IMR-90 (cell line): ENCODE measurements around the gene ALPP. TPM values are rescaled to one million over a fixed set of nuclear protein-coding genes. Genes with fewer than 3 reads are reported as not detected.

Source experiments
- ATAC-seq: fragments of 200-7000 bp; cut with Tn5 transposase; 2 replicates; pipeline ENCODE4 v1.9.1; 2020; ENCODE audit warnings: low read depth, mild to moderate bottlenecking, moderate library complexity
- BruUV-seq: library from RNA; stranded (reverse); fragments of 400-500 nt; replicated peaks from 2 replicates; lab custom pipeline; 2021; lab: Mats Ljungman, UMichigan
- CTCF ChIA-PET: fragments of 300-600 bp; formaldehyde crosslinking; extraction: SDS; loops from one replicate; lab custom pipeline; 2021; ENCODE audit warnings: antibody characterized with exemption; lab: Yijun Ruan, JAX
- POLR2A ChIA-PET: fragments of 300-600 bp; sonication (Branson Sonifier 250); formaldehyde crosslinking; loops from one replicate; lab custom pipeline; 2022; ENCODE audit warnings: antibody characterized with exemption; ENCODE audit not compliant: unreplicated experiment; lab: Charles Lee
- DNase-seq: peaks from one replicate; pipeline ENCODE4 v3.0.0; 2013
- H2AFZ ChIP-seq: replicated peaks from 2 replicates; pipeline ENCODE3; 2013; ENCODE audit warnings: low read length, mild to moderate bottlenecking; ENCODE audit not compliant: poor library complexity
- H2AK5ac ChIP-seq: 2 replicates; pipeline ENCODE4 v1.6.1; 2013; ENCODE audit warnings: low read depth, low read length, inconsistent platforms
- H2AK9ac ChIP-seq: replicated peaks from 2 replicates; pipeline ENCODE3; 2013; ENCODE audit warnings: mild to moderate bottlenecking, low read depth, low read length, moderate library complexity; ENCODE audit not compliant: poor library complexity
- H2BK120ac ChIP-seq: 2 replicates; pipeline ENCODE4 v1.6.1; 2013; ENCODE audit warnings: low read depth, low read length, inconsistent platforms
- H2BK15ac ChIP-seq: 3 replicates; pipeline ENCODE4 v1.6.1; 2013; ENCODE audit warnings: low read depth, low read length, inconsistent platforms
- H2BK20ac ChIP-seq: 2 replicates; pipeline ENCODE4 v1.6.1; 2013; ENCODE audit warnings: low read depth, mild to moderate bottlenecking, inconsistent platforms, low read length, moderate library complexity
- H2BK5ac ChIP-seq: 2 replicates; pipeline ENCODE4 v1.6.1; 2013; ENCODE audit warnings: mild to moderate bottlenecking, low read depth, low read length, inconsistent platforms; ENCODE audit not compliant: poor library complexity, severe bottlenecking
- H3K14ac ChIP-seq: replicated peaks from 2 replicates; pipeline ENCODE4 v1.6.1; 2013; ENCODE audit warnings: low read depth, low read length, inconsistent platforms
- H3K18ac ChIP-seq: 2 replicates; pipeline ENCODE4 v1.6.1; 2013; ENCODE audit warnings: low read depth, low read length, control low read depth
- H3K23ac ChIP-seq: 2 replicates; pipeline ENCODE4 v1.6.1; 2013; ENCODE audit warnings: low read depth, low read length, inconsistent platforms
- H3K27ac ChIP-seq: 2 replicates; pipeline ENCODE4 v1.5.1; 2013; ENCODE audit warnings: mild to moderate bottlenecking, control low read depth, low read length; ENCODE audit not compliant: insufficient read depth
- H3K27me3 ChIP-seq: 2 replicates; pipeline ENCODE4 v1.6.1; 2013; ENCODE audit warnings: low read length; ENCODE audit not compliant: control insufficient read depth, insufficient read depth
- H3K36me3 ChIP-seq: 2 replicates; pipeline ENCODE4 v1.6.1; 2013; ENCODE audit warnings: low read length, mixed read lengths; ENCODE audit not compliant: control insufficient read depth, insufficient read depth
- H3K4ac ChIP-seq: 2 replicates; pipeline ENCODE4 v1.6.1; 2013; ENCODE audit warnings: low read depth, low read length, inconsistent platforms
- H3K4me1 ChIP-seq: 2 replicates; pipeline ENCODE4 v1.6.1; 2013; ENCODE audit warnings: low read length, mixed read lengths; ENCODE audit not compliant: control insufficient read depth, insufficient read depth
- H3K4me2 ChIP-seq: 2 replicates; pipeline ENCODE4 v1.6.1; 2013; ENCODE audit warnings: low read depth, mild to moderate bottlenecking, control low read depth, low read length, moderate library complexity
- H3K4me3 ChIP-seq: 2 replicates; pipeline ENCODE4 v1.5.1; 2013; ENCODE audit warnings: low read depth, mild to moderate bottlenecking, control low read depth, low read length, moderate library complexity; ENCODE audit not compliant: insufficient read depth
- H3K56ac ChIP-seq: 2 replicates; pipeline ENCODE4 v1.6.1; 2013; ENCODE audit warnings: low read length, inconsistent platforms; ENCODE audit not compliant: insufficient read depth; ENCODE audit errors: extremely low read depth
- H3K79me1 ChIP-seq, 2 experiments: 2 replicates each; pipeline ENCODE4 v1.6.1; 2013; ENCODE audit warnings: low read length in 2 of 2, inconsistent platforms in 1 of 2, low read depth in 1 of 2
- H3K9ac ChIP-seq: 2 replicates; pipeline ENCODE4 v1.6.1; 2013; ENCODE audit warnings: low read depth, low read length, control low read depth
- H3K9me1 ChIP-seq: 2 replicates; pipeline ENCODE4 v1.6.1; 2013; ENCODE audit warnings: low read length, inconsistent platforms; ENCODE audit not compliant: insufficient read depth
- H3K9me3 ChIP-seq: 2 replicates; pipeline ENCODE4 v1.6.1; 2013; ENCODE audit warnings: low read length; ENCODE audit not compliant: control insufficient read depth, insufficient read depth
- H4K20me1 ChIP-seq: 2 replicates; pipeline ENCODE4 v1.6.1; 2013; ENCODE audit warnings: low read length, inconsistent platforms; ENCODE audit not compliant: insufficient read depth
- H4K5ac ChIP-seq: 2 replicates; pipeline ENCODE4 v1.6.1; 2013; ENCODE audit warnings: mild to moderate bottlenecking, low read depth, low read length, control low read depth
- H4K8ac ChIP-seq, 2 experiments: 2 replicates each; pipeline ENCODE4 v1.6.1; 2013; ENCODE audit warnings: low read depth in 2 of 2, low read length in 2 of 2, control low read depth in 1 of 2, inconsistent platforms in 1 of 2
- H4K91ac ChIP-seq: 2 replicates; pipeline ENCODE4 v1.6.1; 2013; ENCODE audit warnings: low read depth, low read length, inconsistent platforms; ENCODE audit not compliant: insufficient read depth
- CEBPB ChIP-seq: IDR thresholded peaks from 2 replicates; pipeline ENCODE4 v1.6.1; 2012; ENCODE audit warnings: low read depth, low read length, improper control_type of control experiment
- ELK1 ChIP-seq: fragments of 150-350 bp; IDR thresholded peaks from 2 replicates; pipeline ENCODE4 v1.6.1; 2016; ENCODE audit warnings: low read depth, mild to moderate bottlenecking, low read length, moderate library complexity, borderline replicate concordance
- FOS ChIP-seq: fragments of 150-350 bp; IDR thresholded peaks from 2 replicates; pipeline ENCODE4 v1.6.1; 2016; ENCODE audit warnings: low read depth, low read length
- MAFK ChIP-seq: IDR thresholded peaks from 2 replicates; pipeline ENCODE4 v1.6.1; 2012; ENCODE audit warnings: low read depth, low read length, improper control_type of control experiment
- MAZ ChIP-seq: IDR thresholded peaks from 2 replicates; pipeline ENCODE4 v1.6.1; 2012; ENCODE audit warnings: low read depth, mild to moderate bottlenecking, low read length, improper control_type of control experiment, moderate library complexity, borderline replicate concordance
- NFE2L2 ChIP-seq: fragments of 150-350 bp; IDR thresholded peaks from 2 replicates; pipeline ENCODE4 v1.6.1; 2016; ENCODE audit warnings: low read depth, mild to moderate bottlenecking, low read length
- RAD21 ChIP-seq: IDR thresholded peaks from 2 replicates; pipeline ENCODE4 v1.6.1; 2012; ENCODE audit warnings: low read length, improper control_type of control experiment
- RFX5 ChIP-seq: IDR thresholded peaks from 2 replicates; pipeline ENCODE4 v1.8.0; 2012; ENCODE audit warnings: low read depth, mild to moderate bottlenecking, low read length, moderate library complexity
- WGBS, 2 experiments: methylation state at CpG; one replicate each; pipeline versions ENCODE4 v1.1.5 to v1.1.7; 2013; ENCODE audit warnings: missing lambda C conversion rate in 2 of 2; ENCODE audit not compliant: insufficient read length in 1 of 2; ENCODE audit errors: extremely low coverage in 2 of 2; 5-methylcytosine and 5-hydroxymethylcytosine counted together
- dilution Hi-C: fragments of 300-500 bp; cut with HindIII; formaldehyde crosslinking; loops from one replicate; pipeline ENCODE4 v1.14.3; 2018; ENCODE audit warnings: low sequenced_read_pairs; ENCODE audit not compliant: unreplicated experiment
- in situ Hi-C: fragments of 300-500 bp; cut with MboI; formaldehyde crosslinking; loops from 3 replicates; pipeline ENCODE4 v1.14.3; 2019; ENCODE audit warnings: low sequenced_read_pairs, inconsistent platforms, mixed read lengths
- intact Hi-C: fragments of 100-400 bp; cut with micrococcal nuclease; formaldehyde crosslinking; loops from 2 replicates; pipeline ENCODE4 v1.10.0; 2022
- polyA plus RNA-seq, 3 experiments: library from polyadenylated mRNA; depleted of rRNA; stranded (reverse); fragments of >200 nt; gene quantifications; 2 replicates each; pipeline ENCODE4 v1.2.3, GENCODE V29; 2012; ENCODE audit warnings: low replicate concordance in 1 of 3
- total RNA-seq: library from RNA; depleted of rRNA; stranded (reverse); fragments of >200 nt; gene quantifications from 2 replicates; pipeline ENCODE4 v1.2.3, GENCODE V29; 2012

The ALPP gene
- total and polyA plus RNA-seq, 2 of the 4 experiments (the other 2 are of a cell fraction), result not detected

GRCh38 chr2:232353096-232353495 is 25.5 kb upstream of the ALPP start:
- intact Hi-C loops, result no loop called here
- Histone ChIP-seq H3K23ac (no peak overlapping the region), H2AFZ (no peak overlapping the region), H3K27me3 (peaks cover 46% of the 10 kb centered on the region), H3K36me3 (no peaks in the 10 kb centered on the region), H3K14ac (no peak overlapping the region), H3K4me2 (no peak overlapping the region), H3K27ac (no peak overlapping the region), H3K4me3 (no peak overlapping the region), H2AK5ac (no peak overlapping the region), H3K18ac (no peak overlapping the region), H3K56ac (no peak overlapping the region), H3K79me1 (no peaks in the 10 kb centered on the region), H2BK15ac (no peak overlapping the region), H3K9me3 (no peaks in the 10 kb centered on the region), H4K91ac (no peak overlapping the region), H2AK9ac (no peak overlapping the region), H4K8ac (no peak overlapping the region), H2BK20ac (no peak overlapping the region), H4K5ac (no peak overlapping the region), H4K20me1 (no peaks in the 10 kb centered on the region), H2BK5ac (no peak overlapping the region), H3K9me1 (no peaks in the 10 kb centered on the region), H3K4me1 (no peaks in the 10 kb centered on the region), H3K4ac (no peak overlapping the region), H2BK120ac (no peak overlapping the region), H3K9ac (no peak overlapping the region)
- 77% methylated on average over 2 of the region's 8 CpGs; no CpG with 5 or more reads in 1 of the 2 experiments for WGBS, 2 experiments
- dilution Hi-C loops, result no loop called here
- DNase-seq (no peak), ATAC-seq (no peak)
- TF ChIP-seq RFX5 (no peak), ELK1 (no peak), NFE2L2 (no peak), MAZ (no peak), FOS (no peak), CEBPB (no peak), RAD21 (no peak), MAFK (no peak)
- ChIA-PET CTCF (interaction anchor here (0.6 kb wide), 1 partner anchor 64 kb away, joined by 7 read pairs; no protein-coding TSS in a partner anchor), POLR2A (no interaction called here)
- in situ Hi-C loops, result no loop called here
- BruUV-seq, result no TSS peak
